ENCODE measurements around the gene MYBPC2. TPM values are rescaled to one million over a fixed set of nuclear protein-coding genes. Genes with fewer than 3 reads are reported as not detected.
"Not testable (repeated sequence)": the region's sequence is repeated elsewhere in the genome, so short reads cannot be mapped to it uniquely, and the experiment has no call there.

The MYBPC2 gene
- not detected in 2 replicates for total RNA-seq (2014; rRNA removed; shearing (Covaris generic))

DNA sequence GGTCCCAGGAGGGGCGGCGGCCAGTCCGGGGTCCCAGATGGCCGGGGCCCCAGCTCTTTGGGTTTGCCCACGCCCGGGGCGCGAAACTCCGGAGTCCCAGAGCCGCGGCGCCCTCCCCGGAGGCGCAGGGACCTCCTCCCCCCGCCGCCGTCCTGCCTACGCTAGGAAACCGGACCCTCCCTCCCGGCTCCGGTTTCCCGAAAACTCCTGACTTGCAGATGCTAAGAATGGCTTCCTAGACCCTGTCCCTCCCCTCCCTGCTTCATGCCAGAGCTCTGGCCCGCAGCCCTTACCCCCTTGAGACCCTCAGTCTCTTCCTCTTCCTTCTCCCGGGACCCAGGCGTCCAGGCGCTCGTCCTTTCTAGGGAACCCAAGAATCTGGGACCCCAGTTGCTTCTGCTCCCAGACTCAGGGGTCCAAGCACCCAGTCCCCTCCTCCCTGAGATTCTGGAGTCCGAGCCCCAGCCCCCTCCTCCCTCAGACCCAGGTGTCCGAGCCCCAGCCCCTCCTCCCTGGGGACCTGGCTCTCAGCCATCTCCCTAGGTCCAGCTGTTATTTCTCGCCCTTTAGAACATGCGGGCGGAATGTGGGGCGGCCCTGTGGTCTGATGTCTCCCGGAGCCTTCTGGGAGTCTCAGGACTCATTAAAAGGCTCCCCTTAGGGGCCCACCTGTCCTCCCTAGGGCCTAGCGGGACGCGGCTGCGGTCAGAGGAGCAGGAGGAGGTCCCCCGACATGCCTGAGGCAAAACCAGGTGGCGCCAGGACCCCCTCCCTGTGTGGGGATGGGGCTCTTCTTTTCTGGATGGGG lies at the start of gene MYBPC2:
TSS of gene MYBPC2 (plus strand) at position 672 of the 808 bp plus-strand sequence. CDS start at position 734, 62 bp downstream.
- peak within 1 kb of the TSS; percentile 22 for H3K4me3 ChIP-seq
- H3K4me1 ChIP-seq (replicated peaks), result peaks cover 4% of the 10 kb centered on the region; the same call in 1 of the 2 replicates
- DNase-seq (ENCODE audit: low read depth in 1 of 2, low spot score in 2 of 2), result no peak
- H3K27ac ChIP-seq, result no peak within 1 kb of the TSS
- peaks cover 69% of the 10 kb centered on the region for H3K27me3 ChIP-seq (replicated peaks)
- H3K36me3 ChIP-seq, result no peaks in the 10 kb centered on the region
- H3K9me3 ChIP-seq (replicated peaks), result no peaks in the 10 kb centered on the region

DNA sequence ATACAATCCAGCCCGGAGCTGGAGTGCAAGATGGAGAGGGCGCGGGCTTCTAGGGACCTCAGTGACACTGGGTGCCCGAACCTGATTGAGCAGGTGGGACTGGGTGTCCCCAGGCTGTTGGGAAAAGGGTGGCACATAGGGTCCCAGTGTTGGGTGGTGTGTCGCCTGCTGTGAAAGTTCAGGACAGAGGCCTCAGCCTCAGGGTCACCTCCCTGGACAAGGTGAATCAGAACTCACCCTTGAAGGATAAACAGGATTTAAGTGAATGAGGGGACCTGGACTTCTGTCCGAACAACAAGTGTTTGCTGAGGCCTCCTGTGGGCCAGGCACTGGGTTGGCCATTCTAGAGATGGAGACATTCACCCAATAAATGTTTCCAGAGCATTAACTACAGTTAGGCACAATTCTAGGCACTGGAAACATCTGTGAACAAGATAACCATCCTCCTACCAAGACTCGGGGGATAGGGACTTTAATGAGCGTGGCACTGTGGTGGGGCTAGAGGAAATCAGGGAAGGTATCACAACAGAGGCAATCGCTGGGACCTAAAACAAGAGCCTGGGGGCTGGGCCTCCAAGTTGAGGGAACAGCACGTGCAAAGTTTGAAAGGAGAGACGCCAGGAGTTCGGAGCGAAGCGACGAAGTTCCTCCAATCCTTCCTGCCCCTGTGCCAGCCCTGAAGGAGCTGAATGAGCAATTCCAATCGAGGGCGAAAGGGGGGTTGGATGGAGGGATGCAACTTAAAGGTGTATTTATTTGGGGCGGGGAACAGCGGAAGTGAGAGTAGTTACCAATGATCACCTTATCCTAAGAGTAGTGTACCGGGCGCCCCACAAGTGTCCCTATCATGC lies 49.5 kb upstream of the MYBPC2 start:
- Histone ChIP-seq H3K9me3 (replicated peaks) (no peaks in the 10 kb centered on the region), H3K27ac (no peak overlapping the region), H3K4me1 (replicated peaks) (peaks cover 6% of the 10 kb centered on the region; the same call in 1 of the 2 replicates), H3K4me3 (peak overlapping the region; percentile 55), H3K27me3 (replicated peaks) (no peaks in the 10 kb centered on the region), H3K36me3 (peaks cover 62% of the 10 kb centered on the region)
- DNase-seq (ENCODE audit: low read depth in 1 of 2, low spot score in 2 of 2), result no peak

DNA sequence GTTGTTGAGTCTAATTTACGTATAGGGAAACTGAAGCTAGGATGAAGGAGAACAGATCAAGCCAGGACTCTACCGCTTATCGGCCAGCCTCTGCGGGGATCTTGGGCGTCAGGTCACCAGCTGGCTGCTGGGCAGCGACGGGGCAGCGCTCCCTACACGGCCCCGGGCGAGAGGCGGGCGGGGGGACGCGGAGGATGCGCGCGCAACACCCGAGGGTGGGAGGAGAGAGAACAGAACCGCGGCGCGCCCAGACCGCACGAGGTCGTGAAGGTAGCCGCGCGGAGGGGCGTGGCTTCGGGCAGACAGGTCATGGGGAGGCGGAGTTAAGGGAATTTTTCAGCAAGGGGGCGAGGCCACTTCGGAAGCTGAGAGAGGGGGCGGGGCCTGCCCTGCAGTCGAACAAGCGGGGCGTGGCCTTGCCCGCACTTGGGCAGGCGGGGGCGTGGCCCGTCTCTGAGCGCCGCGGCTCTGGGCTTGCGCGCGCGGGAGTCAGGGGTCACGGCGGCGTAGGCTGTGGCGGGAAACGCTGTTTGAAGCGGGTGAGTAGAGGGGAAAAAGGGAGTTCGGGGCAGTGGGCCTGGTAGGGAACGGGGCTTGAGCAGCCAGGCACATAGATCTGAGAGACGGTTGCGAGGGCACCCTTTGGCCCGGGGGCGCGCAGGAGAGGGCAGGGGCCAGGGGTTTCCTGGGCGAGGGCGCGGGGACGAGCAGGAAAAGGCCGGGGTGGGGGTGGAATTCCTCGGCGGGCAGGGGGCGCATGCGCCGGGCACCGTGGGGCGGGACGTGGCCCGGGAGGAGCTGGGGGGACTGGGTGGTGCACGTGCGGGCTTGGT lies 48.6 kb upstream of the MYBPC2 start, which contains the start of gene POLD1:
TSS of gene POLD1 (plus strand) at position 496 of the 833 bp plus-strand sequence. CDS start 14,505 bp downstream, outside the sequence.
- Histone ChIP-seq H3K36me3 (peaks cover 57% of the 10 kb centered on the region), H3K4me3 (peak within 1 kb of the TSS; percentile 55), H3K27me3 (replicated peaks) (no peaks in the 10 kb centered on the region), H3K9me3 (replicated peaks) (no peaks in the 10 kb centered on the region), H3K4me1 (replicated peaks) (peaks cover 6% of the 10 kb centered on the region; the same call in 1 of the 2 replicates), H3K27ac (peak within 1 kb of the TSS; percentile 65)
- DNase-seq (ENCODE audit: low read depth in 1 of 2, low spot score in 2 of 2), result peak; percentile 98

DNA sequence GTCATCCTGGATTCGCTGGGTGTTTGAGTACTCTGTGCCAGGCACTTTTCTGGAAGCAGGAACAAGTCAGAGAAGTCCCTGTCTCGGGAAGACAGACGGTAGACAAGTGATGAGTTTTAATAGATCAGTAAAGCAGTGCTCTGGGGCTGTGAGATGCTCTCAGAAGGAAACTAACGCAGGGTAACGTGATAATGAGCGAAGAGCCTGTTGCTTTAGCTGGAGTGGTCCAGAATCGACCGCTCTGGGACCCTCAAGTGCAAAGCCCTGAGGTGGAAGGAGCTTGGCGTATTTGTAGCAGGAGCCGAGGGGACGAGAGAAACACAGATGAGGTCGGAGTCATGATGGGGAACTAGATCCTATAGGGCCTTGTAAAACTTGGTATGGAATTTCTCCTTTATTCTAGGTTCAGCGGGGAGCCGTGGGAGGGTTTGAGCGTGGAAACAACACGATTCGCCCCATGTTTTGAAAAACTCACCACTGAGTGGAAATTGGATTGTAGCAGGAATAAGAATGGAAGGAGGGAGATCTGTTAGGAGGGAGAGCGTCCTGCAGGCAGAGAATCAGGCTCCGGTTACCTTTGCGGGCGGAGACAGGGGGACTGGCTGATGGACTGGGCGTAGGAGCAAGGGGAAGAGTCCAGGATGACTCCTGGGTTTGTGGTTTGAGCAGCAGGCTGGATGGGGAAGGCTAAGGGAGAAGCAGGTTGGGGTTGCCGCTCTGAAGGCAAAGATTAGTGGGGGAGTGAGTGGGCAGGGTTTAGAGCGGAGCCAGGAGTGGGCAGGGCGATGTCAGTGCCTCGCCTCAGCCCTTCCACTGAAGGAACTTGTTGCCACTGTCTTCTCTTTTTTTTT lies 47.8 kb upstream of the MYBPC2 start:
- Histone ChIP-seq H3K27ac (peak overlapping the region; percentile 65), H3K27me3 (replicated peaks) (no peaks in the 10 kb centered on the region), H3K9me3 (replicated peaks) (no peaks in the 10 kb centered on the region), H3K36me3 (peaks cover 50% of the 10 kb centered on the region), H3K4me3 (peak overlapping the region; percentile 55), H3K4me1 (replicated peaks) (peaks cover 6% of the 10 kb centered on the region; the same call in 1 of the 2 replicates)
- peak in 1 of 2 experiments; percentile 35 for DNase-seq (ENCODE audit: low read depth in 1 of 2, low spot score in 2 of 2)

DNA sequence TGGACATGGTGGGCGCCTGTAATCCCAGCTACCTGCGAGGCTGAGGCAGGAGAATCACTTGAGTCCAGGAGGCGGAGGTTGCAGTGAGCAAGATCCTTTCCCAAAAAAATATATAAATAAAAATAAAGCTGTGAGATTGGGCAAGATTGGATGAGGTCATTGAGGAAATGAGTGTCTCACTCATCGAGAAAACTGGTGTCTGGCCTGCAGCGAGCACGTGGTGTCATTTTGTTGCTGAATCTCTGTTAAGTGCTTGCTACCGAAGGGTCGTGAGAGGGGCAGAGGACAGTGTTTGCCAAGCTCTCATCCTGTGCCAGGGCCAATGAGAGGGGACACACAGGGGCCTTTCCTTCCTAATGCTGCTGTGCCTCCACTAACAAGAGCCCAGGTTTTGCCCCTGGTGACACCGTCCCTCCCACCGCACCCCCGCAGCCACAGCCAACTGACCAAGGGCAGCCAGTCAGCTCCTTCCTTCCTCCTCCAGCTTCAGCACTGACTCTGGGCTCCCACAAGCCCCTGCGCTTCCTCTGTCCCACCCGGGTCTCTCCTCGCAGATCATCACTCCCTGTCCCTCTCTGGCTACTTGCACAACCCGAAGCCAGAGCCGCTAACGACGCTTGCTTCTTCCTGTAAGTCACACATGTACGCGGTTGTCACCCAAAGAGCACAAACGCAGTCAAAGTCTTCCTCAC lies 45.4 kb upstream of the MYBPC2 start:
- no peak for DNase-seq (ENCODE audit: low read depth in 1 of 2, low spot score in 2 of 2)
- Histone ChIP-seq H3K4me1 (replicated peaks) (peaks cover 6% of the 10 kb centered on the region; the same call in 1 of the 2 replicates), H3K27ac (no peak overlapping the region)

DNA sequence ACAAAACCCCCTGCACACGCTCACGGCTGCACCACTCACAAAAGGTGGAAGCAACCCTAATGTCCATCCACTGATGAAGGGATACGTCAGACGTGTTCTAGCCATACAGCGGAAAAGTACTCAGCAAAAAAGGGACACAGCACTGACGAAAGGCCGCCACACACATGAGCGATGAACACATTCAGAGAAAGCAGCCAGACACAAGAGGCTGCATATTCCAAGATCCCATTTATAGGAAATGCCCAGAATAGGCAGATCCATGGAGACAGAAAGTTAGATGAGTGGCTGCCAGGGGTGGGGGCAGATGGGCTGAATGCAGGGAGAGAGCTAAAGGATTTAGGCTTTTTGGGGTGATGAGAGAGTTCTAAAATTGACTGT lies 44.8 kb upstream of the MYBPC2 start:
- no peaks in the 10 kb centered on the region for H3K9me3 ChIP-seq (replicated peaks)
- DNase-seq (ENCODE audit: low read depth in 1 of 2, low spot score in 2 of 2), result no peak
- no peaks in the 10 kb centered on the region for H3K27me3 ChIP-seq (replicated peaks)
- peaks cover 6% of the 10 kb centered on the region; the same call in 1 of the 2 replicates for H3K4me1 ChIP-seq (replicated peaks)
- peaks cover 30% of the 10 kb centered on the region for H3K36me3 ChIP-seq
- no peak overlapping the region for H3K27ac ChIP-seq
- H3K4me3 ChIP-seq, result no peak overlapping the region

More for the DNA sequence above, 45.4 kb upstream of the MYBPC2 start:
- no peak overlapping the region for H3K4me3 ChIP-seq
- no peaks in the 10 kb centered on the region for H3K9me3 ChIP-seq (replicated peaks)
- H3K27me3 ChIP-seq (replicated peaks), result no peaks in the 10 kb centered on the region
- H3K36me3 ChIP-seq, result peaks cover 31% of the 10 kb centered on the region

DNA sequence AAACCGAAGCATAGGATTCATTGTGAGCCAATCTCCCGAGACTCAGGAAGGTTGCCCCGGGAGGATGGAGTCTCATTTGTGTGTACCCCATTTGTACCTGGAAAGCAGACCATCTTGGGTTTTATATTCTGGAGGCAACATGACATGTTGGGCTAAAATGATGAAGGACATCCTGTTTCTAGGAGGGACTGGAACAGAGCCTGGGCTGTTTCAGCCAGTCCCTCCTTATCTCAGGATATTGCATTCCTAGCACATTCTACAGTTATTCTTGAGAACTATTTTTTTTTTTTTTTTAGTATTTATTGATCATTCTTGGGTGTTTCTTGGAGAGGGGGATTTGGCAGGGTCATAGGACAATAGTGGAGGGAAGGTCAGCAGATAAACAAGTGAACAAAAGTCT lies 42.4 kb upstream of the MYBPC2 start:
- not testable (repeated sequence) for DNase-seq (ENCODE audit: low read depth in 1 of 2, low spot score in 2 of 2)

DNA sequence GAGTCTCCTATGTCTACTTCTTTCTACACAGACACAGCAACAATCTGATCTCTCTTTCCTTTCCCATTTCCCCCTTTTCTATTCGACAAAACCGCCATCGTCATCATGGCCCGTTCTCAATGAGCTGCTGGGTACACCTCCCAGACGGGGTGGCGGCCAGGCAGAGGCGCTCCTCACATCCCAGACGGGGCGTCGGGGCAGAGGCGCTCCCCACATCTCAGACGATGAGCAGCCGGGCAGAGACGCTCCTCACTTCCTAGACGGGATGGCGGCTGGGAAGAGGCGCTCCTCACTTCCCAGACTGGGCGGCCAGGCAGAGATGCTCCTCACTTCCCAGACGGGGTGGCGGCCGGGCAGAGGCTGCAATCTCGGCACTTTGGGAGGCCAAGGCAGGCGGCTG lies 41.7 kb upstream of the MYBPC2 start:
- not testable (repeated sequence) for H3K4me1 ChIP-seq (replicated peaks); H3K4me3 ChIP-seq; H3K27ac ChIP-seq; DNase-seq (ENCODE audit: low read depth in 1 of 2, low spot score in 2 of 2); H3K27me3 ChIP-seq (replicated peaks); H3K9me3 ChIP-seq (replicated peaks)
- H3K36me3 ChIP-seq, result peaks cover 32% of the 10 kb centered on the region

More for the DNA sequence above, 42.4 kb upstream of the MYBPC2 start:
- H3K27me3 ChIP-seq (replicated peaks); H3K27ac ChIP-seq; H3K4me3 ChIP-seq; H3K4me1 ChIP-seq (replicated peaks); H3K9me3 ChIP-seq (replicated peaks): not testable (repeated sequence)
- H3K36me3 ChIP-seq, result peaks cover 32% of the 10 kb centered on the region

DNA sequence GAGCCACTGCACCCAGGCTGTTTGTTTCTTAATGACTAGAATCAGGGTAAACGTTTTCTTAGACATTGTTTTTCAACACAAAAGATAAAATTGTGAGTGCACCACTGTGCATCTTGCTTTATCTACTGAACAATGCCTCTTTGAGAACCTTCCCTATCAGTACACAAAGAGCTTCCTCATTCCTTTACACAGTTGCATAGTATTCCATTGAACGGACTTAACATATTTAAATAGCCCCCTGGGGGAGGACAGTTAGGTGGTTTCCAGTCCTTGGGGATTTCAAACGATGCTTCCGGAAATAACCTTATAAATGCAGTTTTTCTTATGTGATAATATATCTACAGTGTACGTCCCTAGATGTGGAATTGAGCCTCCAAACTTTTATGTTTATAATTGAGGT lies 39.9 kb upstream of the MYBPC2 start:
- Histone ChIP-seq H3K27ac (no peak overlapping the region), H3K9me3 (replicated peaks) (no peaks in the 10 kb centered on the region), H3K4me1 (replicated peaks) (no peaks in the 10 kb centered on the region), H3K4me3 (no peak overlapping the region), H3K27me3 (replicated peaks) (no peaks in the 10 kb centered on the region), H3K36me3 (peaks cover 15% of the 10 kb centered on the region)
- no peak for DNase-seq (ENCODE audit: low read depth in 1 of 2, low spot score in 2 of 2)

DNA sequence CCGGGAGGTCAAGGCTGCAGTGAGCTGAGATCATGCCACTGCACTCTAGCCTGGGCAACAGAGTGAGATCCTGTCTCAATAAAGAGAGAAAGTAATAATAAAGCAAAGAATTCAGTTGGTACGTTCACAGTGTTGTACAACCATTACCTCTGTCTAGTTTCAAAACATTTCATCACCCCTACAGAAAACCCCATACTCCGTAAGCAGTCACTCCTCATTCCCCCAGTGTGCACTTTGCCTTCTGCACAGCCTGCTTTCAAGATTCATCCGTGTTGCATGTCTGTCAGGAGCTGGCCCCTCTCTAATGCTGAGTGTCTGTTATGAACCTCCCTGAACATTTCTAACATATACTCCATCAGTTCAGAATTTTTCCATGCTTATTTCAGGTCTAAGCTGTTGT lies 39.1 kb upstream of the MYBPC2 start:
- Histone ChIP-seq H3K9me3 (replicated peaks) (no peaks in the 10 kb centered on the region), H3K27me3 (replicated peaks) (no peaks in the 10 kb centered on the region), H3K27ac (no peak overlapping the region), H3K4me1 (replicated peaks) (no peaks in the 10 kb centered on the region), H3K36me3 (peaks cover 7% of the 10 kb centered on the region), H3K4me3 (no peak overlapping the region)
- DNase-seq (ENCODE audit: low read depth in 1 of 2, low spot score in 2 of 2), result no peak

DNA sequence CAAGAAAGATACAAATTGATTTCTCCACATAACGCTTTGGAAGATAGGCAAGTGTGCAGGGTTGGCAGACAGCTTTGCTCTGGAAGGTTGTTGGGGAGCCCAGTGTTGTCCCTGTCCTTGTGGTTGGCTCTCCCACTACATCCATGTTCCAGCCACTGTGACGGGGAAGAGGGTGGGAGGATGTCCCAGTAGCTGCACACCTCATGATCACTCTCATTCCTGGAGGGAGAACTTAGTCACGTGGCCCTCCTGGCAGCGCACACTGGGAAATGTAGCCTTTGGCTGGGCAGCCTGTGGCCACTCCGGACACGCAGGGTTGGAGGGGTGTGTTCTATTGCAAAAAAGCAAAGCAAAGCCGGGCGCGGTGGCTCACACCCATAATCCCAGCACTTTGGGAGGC lies 38.7 kb upstream of the MYBPC2 start:
- Histone ChIP-seq H3K27ac (no peak overlapping the region), H3K36me3 (peaks cover 8% of the 10 kb centered on the region), H3K9me3 (replicated peaks) (no peaks in the 10 kb centered on the region), H3K4me3 (no peak overlapping the region), H3K27me3 (replicated peaks) (no peaks in the 10 kb centered on the region), H3K4me1 (replicated peaks) (no peaks in the 10 kb centered on the region)
- DNase-seq (ENCODE audit: low read depth in 1 of 2, low spot score in 2 of 2), result no peak

Data from SJSA1 (cell line).